Measurements from ENCODE around the gene POLR3C.

The POLR3C gene

DNA sequence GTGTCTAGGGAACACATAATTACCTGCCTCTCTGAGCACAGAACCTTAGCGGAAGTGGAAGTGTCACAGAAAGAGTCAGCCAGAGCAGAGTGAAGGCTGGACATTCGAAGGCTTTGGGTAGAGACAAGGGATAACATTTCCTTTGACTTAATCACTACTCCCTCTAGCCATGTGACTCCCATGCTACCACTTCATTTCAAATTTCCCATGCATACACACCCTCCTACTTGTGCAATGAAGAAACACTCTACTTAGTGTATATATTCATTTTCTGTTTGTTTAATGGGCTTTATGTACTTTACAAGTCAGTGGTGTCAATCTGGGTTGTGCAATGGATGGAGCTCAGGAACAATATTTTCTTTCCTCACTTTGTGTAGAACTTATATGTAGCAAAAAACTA lies 54.7 kb downstream of the POLR3C start:
- H3K9me3 ChIP-seq (ENCODE audit: low read length): no peaks in the 10 kb centered on the region
- no peaks in the 10 kb centered on the region for H3F3A ChIP-seq (ENCODE audit: insufficient read depth, low read length)
- H4K20me1 ChIP-seq (ENCODE audit: insufficient read depth, low read length): no peaks in the 10 kb centered on the region
- no peak overlapping the region for H3K27ac ChIP-seq (ENCODE audit: low read depth, low read length, poor library complexity, severe bottlenecking)
- H3K4me1 ChIP-seq (ENCODE audit: insufficient read depth, low read length, severe bottlenecking): no peaks in the 10 kb centered on the region
- no peaks in the 10 kb centered on the region for H3K36me3 ChIP-seq (ENCODE audit: insufficient read depth, low read length)
- H3K79me2 ChIP-seq (ENCODE audit: insufficient read depth, low read length): no peaks in the 10 kb centered on the region
- no peak overlapping the region for H3K9ac ChIP-seq (ENCODE audit: low read length)
- H3K27me3 ChIP-seq (ENCODE audit: insufficient read depth, low read length): peaks cover 4% of the 10 kb centered on the region; the same call in 1 of the 2 replicates
- H3K4me3 ChIP-seq (ENCODE audit: low read depth, low read length, poor library complexity, severe bottlenecking): no peak overlapping the region
- no peak overlapping the region for H3K4me2 ChIP-seq (ENCODE audit: low read length)
- TF ChIP-seq, protein P1, sequence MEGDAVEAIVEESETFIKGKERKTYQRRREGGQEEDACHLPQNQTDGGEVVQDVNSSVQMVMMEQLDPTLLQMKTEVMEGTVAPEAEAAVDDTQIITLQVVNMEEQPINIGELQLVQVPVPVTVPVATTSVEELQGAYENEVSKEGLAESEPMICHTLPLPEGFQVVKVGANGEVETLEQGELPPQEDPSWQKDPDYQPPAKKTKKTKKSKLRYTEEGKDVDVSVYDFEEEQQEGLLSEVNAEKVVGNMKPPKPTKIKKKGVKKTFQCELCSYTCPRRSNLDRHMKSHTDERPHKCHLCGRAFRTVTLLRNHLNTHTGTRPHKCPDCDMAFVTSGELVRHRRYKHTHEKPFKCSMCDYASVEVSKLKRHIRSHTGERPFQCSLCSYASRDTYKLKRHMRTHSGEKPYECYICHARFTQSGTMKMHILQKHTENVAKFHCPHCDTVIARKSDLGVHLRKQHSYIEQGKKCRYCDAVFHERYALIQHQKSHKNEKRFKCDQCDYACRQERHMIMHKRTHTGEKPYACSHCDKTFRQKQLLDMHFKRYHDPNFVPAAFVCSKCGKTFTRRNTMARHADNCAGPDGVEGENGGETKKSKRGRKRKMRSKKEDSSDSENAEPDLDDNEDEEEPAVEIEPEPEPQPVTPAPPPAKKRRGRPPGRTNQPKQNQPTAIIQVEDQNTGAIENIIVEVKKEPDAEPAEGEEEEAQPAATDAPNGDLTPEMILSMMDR (IDR thresholded peaks at IDR 0.05; ENCODE audit: low read length): no peak
- TF ChIP-seq EZH2 (IDR thresholded peaks at IDR 0.05; ENCODE audit: borderline replicate concordance, low read length): no peak
- H2AFZ ChIP-seq (ENCODE audit: low read length): no peak overlapping the region
- H3K9me2 ChIP-seq (ENCODE audit: low read depth, low read length): no peaks in the 10 kb centered on the region

DNA sequence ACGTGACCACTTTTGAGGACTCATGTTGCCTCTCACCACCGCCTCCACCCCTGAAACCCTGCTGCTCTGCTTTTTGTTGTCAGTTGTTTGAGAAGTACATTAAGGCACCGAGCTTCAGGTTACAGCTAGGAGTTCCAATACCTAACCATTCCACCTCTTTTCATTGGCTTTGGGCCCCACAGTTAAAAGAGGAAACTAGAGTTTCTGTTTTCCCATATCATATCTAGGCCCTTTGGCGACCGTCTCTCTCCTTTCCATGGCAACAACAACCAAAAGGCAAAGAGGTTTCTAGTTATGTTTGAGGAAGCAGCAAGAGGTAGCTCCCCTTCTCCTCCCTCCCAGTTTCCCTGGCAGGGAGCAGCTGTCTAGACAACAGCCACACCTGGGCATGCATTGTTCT lies 55.8 kb downstream of the POLR3C start:
- no peak overlapping the region for H3K4me2 ChIP-seq (ENCODE audit: low read length)
- H3F3A ChIP-seq (ENCODE audit: insufficient read depth, low read length): no peaks in the 10 kb centered on the region
- H3K36me3 ChIP-seq (ENCODE audit: insufficient read depth, low read length): no peaks in the 10 kb centered on the region
- peaks cover 14% of the 10 kb centered on the region; the same call in 1 of the 2 replicates for H3K27me3 ChIP-seq (ENCODE audit: insufficient read depth, low read length)
- H2AFZ ChIP-seq (ENCODE audit: low read length): no peak overlapping the region
- no peak overlapping the region for H3K27ac ChIP-seq (ENCODE audit: low read depth, low read length, poor library complexity, severe bottlenecking)
- no peak overlapping the region for H3K9ac ChIP-seq (ENCODE audit: low read length)
- TF ChIP-seq EZH2 (IDR thresholded peaks at IDR 0.05; ENCODE audit: borderline replicate concordance, low read length): no peak
- TF ChIP-seq, protein P1 (IDR thresholded peaks at IDR 0.05; ENCODE audit: low read length): no peak
- no peaks in the 10 kb centered on the region for H3K4me1 ChIP-seq (ENCODE audit: insufficient read depth, low read length, severe bottlenecking)
- no peaks in the 10 kb centered on the region for H3K9me3 ChIP-seq (ENCODE audit: low read length)
- H3K79me2 ChIP-seq (ENCODE audit: insufficient read depth, low read length): no peaks in the 10 kb centered on the region
- no peaks in the 10 kb centered on the region for H3K9me2 ChIP-seq (ENCODE audit: low read depth, low read length)
- no peaks in the 10 kb centered on the region for H4K20me1 ChIP-seq (ENCODE audit: insufficient read depth, low read length)
- no peak overlapping the region for H3K4me3 ChIP-seq (ENCODE audit: low read depth, low read length, poor library complexity, severe bottlenecking)

DNA sequence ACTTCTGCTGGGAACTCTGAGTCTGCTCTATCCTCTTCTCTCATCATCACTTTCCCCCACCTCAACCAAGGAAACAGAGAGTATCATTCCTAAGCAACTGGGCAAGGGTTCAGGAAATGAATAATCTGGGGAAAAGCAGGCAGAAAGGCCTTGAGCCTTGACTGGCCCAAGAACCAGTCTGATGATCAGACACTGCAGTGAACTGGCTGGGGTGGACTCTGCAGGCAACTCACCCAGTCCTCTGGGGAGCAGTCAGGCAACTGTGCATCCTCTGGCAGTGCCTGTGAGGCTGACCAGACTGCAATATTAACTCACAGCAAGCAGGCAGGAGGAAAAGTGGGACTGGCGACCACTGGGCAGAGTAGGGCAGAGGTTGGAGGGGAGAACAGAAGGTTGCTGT lies 60.7 kb downstream of the POLR3C start:
- Histone ChIP-seq H3K27ac (ENCODE audit: low read depth, low read length, poor library complexity, severe bottlenecking) (no peak overlapping the region), H3K36me3 (ENCODE audit: insufficient read depth, low read length) (no peaks in the 10 kb centered on the region), H3K4me3 (ENCODE audit: low read depth, low read length, poor library complexity, severe bottlenecking) (no peak overlapping the region), H3F3A (ENCODE audit: insufficient read depth, low read length) (no peaks in the 10 kb centered on the region), H3K4me2 (ENCODE audit: low read length) (no peak overlapping the region), H3K9ac (ENCODE audit: low read length) (no peak overlapping the region), H3K4me1 (ENCODE audit: insufficient read depth, low read length, severe bottlenecking) (peaks cover 7% of the 10 kb centered on the region), H2AFZ (ENCODE audit: low read length) (no peak overlapping the region), H4K20me1 (ENCODE audit: insufficient read depth, low read length) (no peaks in the 10 kb centered on the region), H3K9me3 (ENCODE audit: low read length) (no peaks in the 10 kb centered on the region), H3K27me3 (ENCODE audit: insufficient read depth, low read length) (peaks cover 19% of the 10 kb centered on the region; the same call in 1 of the 2 replicates), H3K79me2 (ENCODE audit: insufficient read depth, low read length) (no peaks in the 10 kb centered on the region), H3K9me2 (ENCODE audit: low read depth, low read length) (no peaks in the 10 kb centered on the region)
- TF ChIP-seq, protein P1 (IDR thresholded peaks at IDR 0.05; ENCODE audit: low read length): no peak
- TF ChIP-seq EZH2 (IDR thresholded peaks at IDR 0.05; ENCODE audit: borderline replicate concordance, low read length): no peak
